GM19043 (cell line): ENCODE data around the gene SLC16A12.
"Not testable (repeated sequence)": the region's sequence is repeated elsewhere in the genome, so short reads cannot be mapped to it uniquely, and the experiment has no call there.

Source experiments
- ATAC-seq: cut with Tn5 transposase; IDR thresholded peaks from one replicate; pipeline ENCODE4 v1.9.1; 2021; ENCODE audit warnings: low read depth; ENCODE audit not compliant: unreplicated experiment

The SLC16A12 gene

GRCh38 chr10:89550509-89550908 is 15.1 kb upstream of the SLC16A12 start:
- ATAC-seq, result no peak

GRCh38 chr10:89549510-89549909 is 14.1 kb upstream of the SLC16A12 start:
- ATAC-seq, result no peak

GRCh38 chr10:89548673-89549072 is 13.3 kb upstream of the SLC16A12 start:
- no peak for ATAC-seq

- no peak for ATAC-seq
These were observed 12.6 kb upstream of the SLC16A12 start for GRCh38 chr10:89547853-89548513.

DNA sequence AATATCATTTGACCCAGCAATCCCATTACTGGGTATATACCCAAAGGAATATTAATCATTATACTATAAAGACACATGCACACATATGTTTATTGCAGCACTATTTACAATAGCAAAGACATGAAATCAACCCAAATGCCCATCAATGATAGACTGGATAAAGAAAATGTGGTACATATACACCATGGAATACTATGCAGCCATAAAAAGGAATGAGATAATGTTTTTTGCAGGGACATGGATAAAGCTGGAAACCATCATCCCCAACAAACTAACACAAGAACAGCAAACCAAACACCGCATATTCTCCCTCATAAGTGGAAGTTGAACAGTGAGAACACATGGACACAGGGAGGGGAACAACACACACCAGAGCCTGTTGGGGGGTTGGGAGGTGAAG is 11.3 kb upstream of the SLC16A12 start:
- ATAC-seq, result not testable (repeated sequence)

DNA sequence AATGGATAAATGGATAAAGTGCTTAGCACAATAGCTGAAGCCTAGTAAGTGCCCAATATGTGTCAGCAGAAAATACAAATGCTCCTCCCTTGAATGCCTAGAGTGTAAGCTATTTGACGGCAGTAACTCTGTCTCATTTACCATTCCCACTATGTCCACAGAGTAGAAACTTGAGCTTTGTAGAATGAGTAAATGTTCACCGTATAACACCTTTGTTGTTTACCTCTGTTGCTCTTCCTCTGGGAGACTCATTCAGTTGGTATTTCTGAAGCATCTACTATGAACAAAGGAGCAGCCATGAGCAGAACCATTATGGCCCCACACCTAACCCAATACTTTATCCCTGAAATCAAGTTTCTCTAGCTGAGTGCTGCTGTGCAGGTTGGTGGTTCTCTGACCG is 8.4 kb upstream of the SLC16A12 start:
- no peak for ATAC-seq

GRCh38 chr10:89540420-89540949 is 5.1 kb upstream of the SLC16A12 start:
- ATAC-seq, result no peak

DNA sequence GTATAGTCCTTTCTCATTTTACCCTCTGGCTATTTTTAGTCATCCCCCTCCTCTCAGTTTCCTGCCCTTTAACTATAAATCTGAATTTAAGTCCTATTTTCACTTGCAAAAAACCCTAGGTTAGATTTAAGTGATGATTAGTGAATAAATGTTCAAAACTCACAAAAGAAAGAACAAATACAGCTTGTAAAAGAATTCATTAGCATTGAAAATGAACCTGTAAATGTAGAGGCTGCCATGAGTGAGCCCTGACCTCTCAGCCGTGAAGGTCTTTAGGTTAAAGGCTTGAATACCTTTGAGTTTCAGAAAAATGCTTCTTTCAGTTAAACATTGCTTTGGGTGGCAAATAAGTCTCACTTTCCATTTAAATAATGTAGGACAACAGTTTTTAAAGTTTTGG is 2.0 kb upstream of the SLC16A12 start:
- ATAC-seq, result no peak

- no peak for ATAC-seq
These were observed 590 bp upstream of the SLC16A12 start for GRCh38 chr10:89536013-89536354.

- ATAC-seq, result no peak
These were observed 598 bp downstream of the SLC16A12 start for GRCh38 chr10:89534826-89535166.

DNA sequence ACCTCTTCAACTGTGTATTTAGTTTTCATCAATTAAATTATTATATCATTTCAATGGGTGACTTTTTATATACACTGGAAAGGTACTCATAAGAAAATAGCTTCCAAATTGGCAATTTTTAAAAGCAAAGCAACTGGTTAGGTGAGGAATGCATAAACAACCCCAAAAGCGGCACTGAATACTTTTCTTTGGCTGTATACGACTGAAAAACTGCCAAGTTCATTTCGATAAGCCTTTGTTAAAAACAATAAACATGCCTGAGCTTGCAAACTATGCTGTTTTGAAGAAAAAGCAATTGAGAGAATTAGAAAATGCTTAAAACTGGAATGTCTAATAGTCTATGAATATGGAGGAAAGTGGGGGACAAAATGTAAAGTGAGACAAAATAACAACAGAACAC is 2.9 kb downstream of the SLC16A12 start:
- ATAC-seq, result no peak

GRCh38 chr10:89531359-89531758 is 4.0 kb downstream of the SLC16A12 start:
- ATAC-seq, result no peak

GRCh38 chr10:89529711-89530110 is 5.7 kb downstream of the SLC16A12 start:
- ATAC-seq, result not testable (repeated sequence)

DNA sequence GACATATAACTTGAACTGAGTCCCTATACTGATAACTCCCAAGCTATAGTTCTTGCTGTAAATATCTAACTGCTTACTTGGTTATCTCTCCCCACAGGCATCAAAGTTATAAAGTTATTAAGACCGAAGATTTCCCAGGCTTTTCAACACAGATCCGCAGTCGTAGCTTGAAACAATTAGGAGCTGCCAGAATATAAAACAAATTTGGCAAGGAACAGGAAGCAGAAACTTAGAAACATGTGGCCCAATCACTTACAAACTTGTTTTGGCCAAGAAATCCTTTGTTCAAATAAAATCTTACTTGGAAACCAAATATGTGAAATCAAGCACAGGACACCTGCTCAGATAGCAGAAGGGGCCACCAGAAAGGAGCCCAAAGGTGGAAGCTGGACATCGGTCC is 9.0 kb downstream of the SLC16A12 start:
- no peak for ATAC-seq

GRCh38 chr10:89525556-89525955 is 9.8 kb downstream of the SLC16A12 start:
- ATAC-seq, result no peak

- ATAC-seq, result no peak
These were observed 11.1 kb downstream of the SLC16A12 start for GRCh38 chr10:89524279-89524678.

GRCh38 chr10:89523274-89523673 is 12.1 kb downstream of the SLC16A12 start:
- no peak for ATAC-seq

DNA sequence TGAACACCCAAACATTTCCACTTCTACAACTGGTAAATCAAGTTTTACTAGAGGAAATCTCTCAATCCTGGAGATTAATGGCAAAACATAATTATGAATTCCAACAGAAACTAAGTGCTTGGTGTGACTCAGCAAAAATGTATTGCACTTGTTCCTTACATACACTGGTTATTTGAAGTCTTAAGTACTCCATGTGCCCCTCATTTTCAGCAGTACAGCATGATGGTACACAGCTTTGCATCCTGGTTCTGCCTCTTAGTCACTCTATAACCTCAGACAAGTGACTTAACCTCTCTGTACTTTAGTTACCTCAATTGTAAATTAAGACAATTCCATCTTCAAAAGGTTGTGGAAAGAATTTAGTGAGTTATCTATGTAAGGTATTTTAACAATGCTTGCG is 12.9 kb downstream of the SLC16A12 start:
- no peak for ATAC-seq

- no peak for ATAC-seq
These were observed 14.0 kb downstream of the SLC16A12 start for GRCh38 chr10:89521368-89521767.

DNA sequence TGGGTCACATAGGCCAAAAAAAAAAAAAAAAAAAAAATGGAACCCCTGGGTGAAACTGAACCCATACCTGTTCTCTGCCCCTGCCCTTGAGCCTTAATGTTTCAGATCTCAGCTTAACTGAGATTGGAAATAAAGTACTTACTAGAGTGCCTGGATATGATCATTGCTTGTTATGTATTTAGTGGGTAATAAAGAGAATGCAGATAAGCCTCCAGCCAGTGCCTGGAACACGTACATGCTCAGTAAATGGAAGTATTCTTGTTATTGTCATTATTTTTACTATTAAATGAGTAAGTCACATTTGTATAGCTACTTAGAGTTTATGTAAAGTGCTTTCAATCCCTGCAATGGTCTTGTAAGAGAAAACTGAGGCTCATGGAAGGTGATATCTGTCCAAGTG is 14.7 kb downstream of the SLC16A12 start:
- no peak for ATAC-seq

- ATAC-seq, result no peak
These were observed 16.2 kb downstream of the SLC16A12 start for GRCh38 chr10:89518876-89519842.

DNA sequence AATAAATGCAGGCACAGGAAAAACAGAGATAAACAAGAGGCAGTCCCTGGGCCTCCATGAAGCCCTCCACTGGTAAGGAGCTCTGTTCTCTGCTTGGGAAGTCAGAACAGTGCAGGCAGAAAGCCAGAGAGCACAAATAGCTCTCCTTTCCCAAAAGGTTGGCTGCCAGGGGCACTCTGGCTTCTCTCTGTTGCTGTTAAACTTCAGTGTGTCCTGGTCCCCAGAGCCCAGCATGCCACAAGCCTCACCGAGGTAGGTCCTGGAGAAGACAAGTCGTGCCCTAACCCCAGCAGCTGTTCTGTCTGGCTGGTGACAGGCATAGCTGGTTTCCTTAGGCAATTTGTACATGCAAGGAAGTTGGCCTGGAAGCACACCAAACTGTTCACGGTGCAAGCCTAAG is 17.3 kb downstream of the SLC16A12 start:
- ATAC-seq, result no peak
